ENCODE measurements around the gene LYPD6B. TPM values are rescaled to one million over a fixed set of nuclear protein-coding genes. Genes with fewer than 3 reads are reported as not detected.

LYPD6B gene
- total RNA-seq, 1 experiment from 2014 or later = 6.1 TPM

- no peak overlapping the region for H3K9ac ChIP-seq (ENCODE audit: low read length)
- ChIA-PET POLR2A (no interaction called here), RAD21 (ENCODE audit: low non-redundant PET in 1 of 2, low total read pairs in 2 of 2, uncharacterized antibody in 2 of 2, unreplicated experiment in 2 of 2) (no interaction called here), CTCF (no interaction called here)
- no peaks in the 10 kb centered on the region for H3K9me2 ChIP-seq (ENCODE audit: insufficient read depth)
- H4K20me1 ChIP-seq (ENCODE audit: insufficient read depth) = no peaks in the 10 kb centered on the region
- no peaks in the 10 kb centered on the region for H3K36me3 ChIP-seq (ENCODE audit: control insufficient read depth in 1 of 2, insufficient read depth in 2 of 2, low read length in 2 of 2)
- no peak overlapping the region for H3K27ac ChIP-seq (ENCODE audit: low read depth, low read length)
- H3K27me3 ChIP-seq (ENCODE audit: insufficient read depth, low read length) = no peaks in the 10 kb centered on the region
- no TSS peak for BruUV-seq (replicated peaks)
- ATAC-seq = no peak
- H3K9me3 ChIP-seq (ENCODE audit: control insufficient read depth in 1 of 2, insufficient read depth in 1 of 2, low read depth in 1 of 2, low read length in 2 of 2) = no peaks in the 10 kb centered on the region
- no peaks in the 10 kb centered on the region for H3K79me2 ChIP-seq (ENCODE audit: insufficient read depth, low read length)
- DNase-seq (ENCODE audit: low read depth, low spot score) = no peak
- no peak for TF ChIP-seq EGR1 (IDR thresholded peaks at IDR 0.05; ENCODE audit: low read depth)
- no peak for TF ChIP-seq TCF7L2 (IDR thresholded peaks at IDR 0.05; ENCODE audit: borderline replicate concordance, extremely low read depth, insufficient read depth, insufficient read length)
- no peak for TF ChIP-seq EZH2phosphoT487 (IDR thresholded peaks at IDR 0.05; ENCODE audit: borderline replicate concordance)
- no peak for TF ChIP-seq JUND (IDR thresholded peaks at IDR 0.05)
- no peak for TF ChIP-seq SIN3A (IDR thresholded peaks at IDR 0.05; ENCODE audit: low read depth)
- no peak overlapping the region for H2AFZ ChIP-seq (ENCODE audit: low read depth, low read length, poor library complexity, severe bottlenecking)
- intact Hi-C loops (cut with micrococcal nuclease) = no loop called here
- H3K4me3 ChIP-seq (replicated peaks in 1 of 2; ENCODE audit: low read depth in 1 of 2, low read length in 2 of 2) = no peak overlapping the region
- H3K4me2 ChIP-seq (ENCODE audit: low read length) = no peak overlapping the region
- no peaks in the 10 kb centered on the region for H3K4me1 ChIP-seq (ENCODE audit: control insufficient read depth in 1 of 2, insufficient read depth in 2 of 2, low read length in 2 of 2)
Measured at GRCh38 chr2:149145314-149146295, 107.1 kb downstream of the LYPD6B start.

DNA sequence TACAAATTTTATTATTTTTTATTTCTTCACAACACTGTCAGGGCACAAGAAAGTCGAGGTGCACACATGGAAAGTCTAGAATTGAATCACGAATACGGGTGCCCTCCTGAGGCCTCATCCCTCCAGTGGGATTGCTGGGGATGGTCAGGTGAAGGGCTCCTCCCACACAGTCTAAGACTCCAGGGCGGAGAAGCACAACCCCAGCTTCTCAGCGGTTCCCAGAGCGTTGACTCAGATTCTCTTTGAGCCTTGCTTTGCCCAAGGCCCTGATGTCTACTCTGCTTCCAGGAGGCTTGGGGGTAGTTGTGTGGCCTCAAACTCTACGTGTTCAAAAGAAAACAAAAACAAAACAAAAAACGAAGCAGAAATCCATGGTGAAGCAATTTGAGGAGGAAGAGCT, 108.4 kb downstream of the LYPD6B start:
- no peak for ATAC-seq
- RAD21 ChIA-PET (ENCODE audit: low non-redundant PET in 1 of 2, low total read pairs in 2 of 2, uncharacterized antibody in 2 of 2, unreplicated experiment in 2 of 2) = no interaction called here

More for the DNA sequence above, 108.4 kb downstream of the LYPD6B start:
- no peaks in the 10 kb centered on the region for H3K36me3 ChIP-seq (ENCODE audit: control insufficient read depth in 1 of 2, insufficient read depth in 2 of 2, low read length in 2 of 2)
- H2AFZ ChIP-seq (ENCODE audit: low read depth, low read length, poor library complexity, severe bottlenecking) = no peak overlapping the region
- H3K79me2 ChIP-seq (ENCODE audit: insufficient read depth, low read length) = no peaks in the 10 kb centered on the region
- H3K9me3 ChIP-seq (ENCODE audit: control insufficient read depth in 1 of 2, insufficient read depth in 1 of 2, low read depth in 1 of 2, low read length in 2 of 2) = no peaks in the 10 kb centered on the region
- no peaks in the 10 kb centered on the region for H4K20me1 ChIP-seq (ENCODE audit: insufficient read depth)
- intact Hi-C loops (cut with micrococcal nuclease) = no loop called here
- DNase-seq (ENCODE audit: low read depth, low spot score) = no peak
- no peaks in the 10 kb centered on the region for H3K4me1 ChIP-seq (ENCODE audit: control insufficient read depth in 1 of 2, insufficient read depth in 2 of 2, low read length in 2 of 2)
- CTCF ChIA-PET = no interaction called here
- no peak for TF ChIP-seq SIN3A (IDR thresholded peaks at IDR 0.05; ENCODE audit: low read depth)
- no peak for TF ChIP-seq SRF (IDR thresholded peaks at IDR 0.05; ENCODE audit: low read depth)
- no peak for TF ChIP-seq POLR2AphosphoS5 (IDR thresholded peaks at IDR 0.05; ENCODE audit: low read depth, low read length)
- no peak overlapping the region for H3K4me2 ChIP-seq (ENCODE audit: low read length)
- H3K9me2 ChIP-seq (ENCODE audit: insufficient read depth) = no peaks in the 10 kb centered on the region
- no peaks in the 10 kb centered on the region for H3K27me3 ChIP-seq (ENCODE audit: insufficient read depth, low read length)
- no peak overlapping the region for H3K27ac ChIP-seq (ENCODE audit: low read depth, low read length)
- no TSS peak for BruUV-seq (replicated peaks)
- POLR2A ChIA-PET = no interaction called here
- H3K4me3 ChIP-seq (replicated peaks in 1 of 2; ENCODE audit: low read depth in 1 of 2, low read length in 2 of 2) = no peak overlapping the region
- no peak overlapping the region for H3K9ac ChIP-seq (ENCODE audit: low read length)
